Mesendoderm (in vitro differentiated cells): ENCODE measurements around the gene UCKL1.

Source experiments
- DNase-seq: peaks from one replicate; pipeline ENCODE4 v3.0.0; 2013
- H2AK5ac ChIP-seq: 2 replicates; pipeline ENCODE4 v1.6.1; 2013; ENCODE audit warnings: low read length, inconsistent platforms
- H2BK120ac ChIP-seq: 2 replicates; pipeline ENCODE4 v1.6.1; 2013; ENCODE audit warnings: low read depth, mild to moderate bottlenecking, low read length, moderate library complexity, mixed read lengths
- H2BK15ac ChIP-seq: replicated peaks from 2 replicates; pipeline ENCODE4 v1.6.1; 2013; ENCODE audit warnings: low read depth, mild to moderate bottlenecking, moderate library complexity
- H2BK5ac ChIP-seq: 2 replicates; pipeline ENCODE4 v1.6.1; 2013; ENCODE audit warnings: low read length, inconsistent platforms
- H3K18ac ChIP-seq: 2 replicates; pipeline ENCODE4 v1.6.1; 2013; ENCODE audit warnings: mild to moderate bottlenecking, low read length, mixed read lengths
- H3K23ac ChIP-seq: one replicate; pipeline ENCODE4 v1.6.1; 2013; ENCODE audit warnings: low read length
- H3K27ac ChIP-seq: 2 replicates; pipeline ENCODE4 v1.5.1; 2013; ENCODE audit warnings: low read depth, mild to moderate bottlenecking, inconsistent platforms, low read length, moderate library complexity
- H3K27me3 ChIP-seq: 2 replicates; pipeline ENCODE4 v1.6.1; 2013; ENCODE audit warnings: low read length, control low read depth, mild to moderate bottlenecking, inconsistent platforms; ENCODE audit not compliant: insufficient read depth, poor library complexity
- H3K36me3 ChIP-seq: 2 replicates; pipeline ENCODE4 v1.6.1; 2013; ENCODE audit warnings: low read length, inconsistent platforms; ENCODE audit not compliant: control insufficient read depth, insufficient read depth
- H3K4ac ChIP-seq: one replicate; pipeline ENCODE4 v1.6.1; 2013; ENCODE audit warnings: low read depth, mild to moderate bottlenecking, low read length, moderate library complexity
- H3K4me1 ChIP-seq: 2 replicates; pipeline ENCODE4 v1.6.1; 2013; ENCODE audit warnings: low read depth, low read length, inconsistent platforms; ENCODE audit not compliant: control insufficient read depth
- H3K4me2 ChIP-seq: 2 replicates; pipeline ENCODE4 v1.6.1; 2013; ENCODE audit warnings: low read length
- H3K4me3 ChIP-seq: 2 replicates; pipeline ENCODE4 v1.5.1; 2013; ENCODE audit warnings: mild to moderate bottlenecking, low read length
- H3K56ac ChIP-seq: one replicate; pipeline ENCODE4 v1.6.1; 2013; ENCODE audit warnings: low read length
- H3K79me1 ChIP-seq: 2 replicates; pipeline ENCODE4 v1.6.1; 2013; ENCODE audit warnings: low read length, inconsistent platforms
- H3K79me2 ChIP-seq: 2 replicates; pipeline ENCODE4 v1.6.1; 2013; ENCODE audit warnings: mild to moderate bottlenecking, low read length; ENCODE audit not compliant: control insufficient read depth, insufficient read depth
- H3K9ac ChIP-seq: 2 replicates; pipeline ENCODE4 v1.6.1; 2013; ENCODE audit warnings: low read length, inconsistent platforms
- H4K5ac ChIP-seq: one replicate; pipeline ENCODE4 v1.6.1; 2013; ENCODE audit warnings: low read length
- H4K8ac ChIP-seq: one replicate; pipeline ENCODE4 v1.6.1; 2013; ENCODE audit warnings: low read depth, mild to moderate bottlenecking, control low read depth, low read length, moderate library complexity
- WGBS: extraction: QIAGEN DNeasy Blood & Tissue Kit; methylation state at CpG from one replicate; pipeline ENCODE4 v1.1.7; 2013; ENCODE audit warnings: low lambda C conversion rate, missing lambda C conversion rate; ENCODE audit not compliant: insufficient coverage; ENCODE audit errors: extremely low coverage; 5-methylcytosine and 5-hydroxymethylcytosine counted together

UCKL1 gene

GRCh38 chr20:63982937-63983336 is 26.7 kb upstream of the UCKL1 start:
- Histone ChIP-seq H2BK15ac (no peak overlapping the region), H3K4ac (no peak overlapping the region), H2BK5ac (no peak overlapping the region), H4K8ac (no peak overlapping the region), H2AK5ac (no peak overlapping the region), H3K23ac (no peak overlapping the region), H3K79me1 (peaks cover 13% of the 10 kb centered on the region), H3K56ac (no peak overlapping the region), H3K4me3 (no peak overlapping the region), H3K36me3 (peaks cover 2% of the 10 kb centered on the region), H3K27ac (no peak overlapping the region), H4K5ac (no peak overlapping the region), H3K4me1 (peaks cover 4% of the 10 kb centered on the region), H3K9ac (no peak overlapping the region), H2BK120ac (no peak overlapping the region), H3K79me2 (peaks cover 13% of the 10 kb centered on the region), H3K4me2 (no peak overlapping the region), H3K27me3 (no peaks in the 10 kb centered on the region), H3K18ac (no peak overlapping the region)
- no peak for DNase-seq
- WGBS, result no CpG with 5 or more reads among the region's 14 CpGs

GRCh38 chr20:63980806-63981728 is 24.9 kb upstream of the UCKL1 start, which contains the start of gene PRPF6:
Gene PRPF6 (plus strand): TSS chr20:63981132. CDS start chr20:63981246, 114 bp downstream.
- Histone ChIP-seq H2BK5ac (no peak within 1 kb of the TSS), H4K8ac (peak within 1 kb of the TSS; percentile 6), H3K36me3 (peaks cover 2% of the 10 kb centered on the region), H3K79me2 (peaks cover 13% of the 10 kb centered on the region), H2BK120ac (no peak within 1 kb of the TSS), H3K4me1 (peaks cover 4% of the 10 kb centered on the region), H3K9ac (peak within 1 kb of the TSS; percentile 88), H2AK5ac (peak within 1 kb of the TSS; percentile 20), H3K4me2 (peak within 1 kb of the TSS; percentile 79), H3K79me1 (peaks cover 13% of the 10 kb centered on the region), H3K27me3 (no peaks in the 10 kb centered on the region), H3K18ac (peak within 1 kb of the TSS; percentile 51), H3K4ac (peak within 1 kb of the TSS; percentile 45), H3K27ac (peak within 1 kb of the TSS; percentile 55), H4K5ac (peak within 1 kb of the TSS; percentile 26), H3K4me3 (peak within 1 kb of the TSS; percentile 58), H3K23ac (peak within 1 kb of the TSS; percentile 80), H3K56ac (peak within 1 kb of the TSS; percentile 86), H2BK15ac (no peak within 1 kb of the TSS)
- no CpG with 5 or more reads among the region's 75 CpGs for WGBS
- DNase-seq, result peak; percentile 98

- H3K79me2 ChIP-seq, result peaks cover 13% of the 10 kb centered on the region
- H4K8ac ChIP-seq, result no peak overlapping the region
- H3K56ac ChIP-seq, result peak overlapping the region; percentile 61
- peaks cover 2% of the 10 kb centered on the region for H3K36me3 ChIP-seq
- H3K9ac ChIP-seq, result peak overlapping the region; percentile 16
- DNase-seq, result no peak
- H3K4me1 ChIP-seq, result peaks cover 4% of the 10 kb centered on the region
- H2BK5ac ChIP-seq, result no peak overlapping the region
- no peak overlapping the region for H3K27ac ChIP-seq
- no peak overlapping the region for H3K23ac ChIP-seq
- H3K4me2 ChIP-seq, result no peak overlapping the region
- H2BK15ac ChIP-seq, result no peak overlapping the region
- no peak overlapping the region for H3K18ac ChIP-seq
- H2BK120ac ChIP-seq, result no peak overlapping the region
- H3K4me3 ChIP-seq, result no peak overlapping the region
- peaks cover 13% of the 10 kb centered on the region for H3K79me1 ChIP-seq
- H2AK5ac ChIP-seq, result peak overlapping the region; percentile 20
- no peaks in the 10 kb centered on the region for H3K27me3 ChIP-seq
- peak overlapping the region; percentile 26 for H4K5ac ChIP-seq
- WGBS, result no CpG with 5 or more reads among the region's 15 CpGs
- peak overlapping the region; percentile 45 for H3K4ac ChIP-seq
Measured at GRCh38 chr20:63980317-63980805, 24.1 kb upstream of the UCKL1 start.

- Histone ChIP-seq H2BK5ac (no peak within 1 kb of the TSS), H3K4me3 (peak within 1 kb of the TSS; percentile 60), H3K18ac (peak within 1 kb of the TSS; percentile 54), H2BK15ac (no peak within 1 kb of the TSS), H3K36me3 (peaks cover 2% of the 10 kb centered on the region), H3K9ac (peak within 1 kb of the TSS; percentile 79), H3K79me1 (peaks cover 13% of the 10 kb centered on the region), H3K4ac (peak within 1 kb of the TSS; percentile 49), H2AK5ac (peak within 1 kb of the TSS; percentile 20), H4K8ac (no peak within 1 kb of the TSS), H3K23ac (peak within 1 kb of the TSS; percentile 80), H3K4me1 (peaks cover 4% of the 10 kb centered on the region), H3K79me2 (peaks cover 13% of the 10 kb centered on the region), H3K4me2 (peak within 1 kb of the TSS; percentile 93), H2BK120ac (no peak within 1 kb of the TSS), H3K27ac (no peak within 1 kb of the TSS), H3K27me3 (no peaks in the 10 kb centered on the region), H4K5ac (peak within 1 kb of the TSS; percentile 26), H3K56ac (peak within 1 kb of the TSS; percentile 88)
- DNase-seq, result peak; percentile 42
- no CpG with 5 or more reads among the region's 52 CpGs for WGBS
Measured at GRCh38 chr20:63979557-63980316, 23.5 kb upstream of the UCKL1 start, which contains the start of gene SAMD10. Gene SAMD10 (minus strand): TSS chr20:63979642. CDS start chr20:63979467, 175 bp downstream.

GRCh38 chr20:63979229-63979556 is 23.0 kb upstream of the UCKL1 start:
- H4K8ac ChIP-seq, result no peak overlapping the region
- peaks cover 2% of the 10 kb centered on the region for H3K36me3 ChIP-seq
- DNase-seq, result no peak
- peak overlapping the region; percentile 49 for H3K4ac ChIP-seq
- H3K4me3 ChIP-seq, result peak overlapping the region; percentile 60
- no peak overlapping the region for H3K23ac ChIP-seq
- H3K4me1 ChIP-seq, result peaks cover 4% of the 10 kb centered on the region
- no peaks in the 10 kb centered on the region for H3K27me3 ChIP-seq
- no peak overlapping the region for H2AK5ac ChIP-seq
- H2BK5ac ChIP-seq, result no peak overlapping the region
- no peak overlapping the region for H4K5ac ChIP-seq
- no CpG with 5 or more reads among the region's 47 CpGs for WGBS
- no peak overlapping the region for H3K27ac ChIP-seq
- H2BK15ac ChIP-seq, result no peak overlapping the region
- peak overlapping the region; percentile 79 for H3K9ac ChIP-seq
- H2BK120ac ChIP-seq, result no peak overlapping the region
- peak overlapping the region; percentile 88 for H3K56ac ChIP-seq
- H3K4me2 ChIP-seq, result peak overlapping the region; percentile 93
- peaks cover 13% of the 10 kb centered on the region for H3K79me2 ChIP-seq
- peak overlapping the region; percentile 54 for H3K18ac ChIP-seq
- H3K79me1 ChIP-seq, result peaks cover 13% of the 10 kb centered on the region
